Mesothelial cell of epicardium (in vitro differentiated cells): Measurements from ENCODE around the gene TMEM132D. TPM values are rescaled to one million over a fixed set of nuclear protein-coding genes. Genes with fewer than 3 reads are reported as not detected.

Experiments used
- DNase-seq, 2 experiments: peaks; one replicate each; pipeline ENCODE4 v3.0.0; 2021; ENCODE audit warnings: low spot score in 2 of 2; ENCODE audit not compliant: unreplicated experiment in 2 of 2
- H3K27ac Mint-ChIP-seq: 2 replicates; pipeline ENCODE4 v1.8.0; 2021; ENCODE audit warnings: mixed read lengths
- H3K27me3 Mint-ChIP-seq: 2 replicates; pipeline ENCODE4 v1.8.0; 2021; ENCODE audit warnings: low read depth, mixed read lengths
- H3K36me3 Mint-ChIP-seq: 2 replicates; pipeline ENCODE4 v1.8.0; 2021; ENCODE audit warnings: mixed read lengths
- H3K4me1 Mint-ChIP-seq: 2 replicates; pipeline ENCODE4 v1.8.0; 2021; ENCODE audit warnings: mixed read lengths
- H3K4me3 Mint-ChIP-seq: 2 replicates; pipeline ENCODE4 v1.8.0; 2021; ENCODE audit warnings: mild to moderate bottlenecking, moderate library complexity, mixed read lengths
- H3K9me3 Mint-ChIP-seq: 2 replicates; pipeline ENCODE4 v1.8.0; 2021; ENCODE audit warnings: mixed read lengths
- CTCF ChIP-seq: fragments of 200-600 bp; sonication (generic); IDR thresholded peaks from one replicate; pipeline ENCODE4 v1.5.0; 2021; ENCODE audit warnings: antibody characterized with exemption; ENCODE audit not compliant: unreplicated experiment
- total RNA-seq: library from RNA; stranded (reverse); gene quantifications from 3 replicates; pipeline ENCODE4 v1.2.1, GENCODE V29; 2021

TMEM132D gene
- total RNA-seq, 1 donor from 2014 or later, result 0.07 TPM

- Mint-ChIP-seq H3K27me3 (peaks cover 63% of the 10 kb centered on the region), H3K4me1 (no peaks in the 10 kb centered on the region), H3K9me3 (no peaks in the 10 kb centered on the region), H3K27ac (no peak overlapping the region), H3K36me3 (no peaks in the 10 kb centered on the region), H3K4me3 (no peak overlapping the region)
- no peak for TF ChIP-seq CTCF
- DNase-seq, result no peak
Observed at GRCh38 chr12:129532707-129533499, 370.9 kb downstream of the TMEM132D start.

GRCh38 chr12:129532082-129532481, 371.7 kb downstream of the TMEM132D start:
- H3K36me3 Mint-ChIP-seq, result no peaks in the 10 kb centered on the region
- no peaks in the 10 kb centered on the region for H3K9me3 Mint-ChIP-seq
- no peak overlapping the region for H3K27ac Mint-ChIP-seq
- no peak for TF ChIP-seq CTCF
- no peak for DNase-seq
- H3K4me1 Mint-ChIP-seq, result no peaks in the 10 kb centered on the region
- H3K27me3 Mint-ChIP-seq, result peaks cover 66% of the 10 kb centered on the region
- no peak overlapping the region for H3K4me3 Mint-ChIP-seq

GRCh38 chr12:129530984-129531383, 372.8 kb downstream of the TMEM132D start:
- no peak for DNase-seq
- no peaks in the 10 kb centered on the region for H3K4me1 Mint-ChIP-seq
- no peak for TF ChIP-seq CTCF
- no peaks in the 10 kb centered on the region for H3K36me3 Mint-ChIP-seq
- H3K27ac Mint-ChIP-seq, result no peak overlapping the region
- H3K27me3 Mint-ChIP-seq, result peaks cover 60% of the 10 kb centered on the region
- no peaks in the 10 kb centered on the region for H3K9me3 Mint-ChIP-seq
- H3K4me3 Mint-ChIP-seq, result no peak overlapping the region

- Mint-ChIP-seq H3K27me3 (peaks cover 55% of the 10 kb centered on the region), H3K9me3 (no peaks in the 10 kb centered on the region), H3K4me1 (no peaks in the 10 kb centered on the region), H3K27ac (no peak overlapping the region), H3K4me3 (no peak overlapping the region), H3K36me3 (no peaks in the 10 kb centered on the region)
- DNase-seq, result no peak
- TF ChIP-seq CTCF, result no peak
Observed at GRCh38 chr12:129530517-129530916, 373.3 kb downstream of the TMEM132D start.

GRCh38 chr12:129527506-129527905, 376.3 kb downstream of the TMEM132D start:
- DNase-seq, result no peak
- no peak overlapping the region for H3K4me3 Mint-ChIP-seq
- no peaks in the 10 kb centered on the region for H3K4me1 Mint-ChIP-seq
- no peak for TF ChIP-seq CTCF
- H3K27ac Mint-ChIP-seq, result no peak overlapping the region
- no peaks in the 10 kb centered on the region for H3K9me3 Mint-ChIP-seq
- H3K27me3 Mint-ChIP-seq, result peaks cover 41% of the 10 kb centered on the region
- H3K36me3 Mint-ChIP-seq, result no peaks in the 10 kb centered on the region
